SK-N-SH (cell line): ENCODE measurements around the gene ABLIM2. TPM values are rescaled to one million over a fixed set of nuclear protein-coding genes. Genes with fewer than 3 reads are reported as not detected.

ENCODE experiments used
- CTCF ChIA-PET: fragments of 300-600, 350-600 bp; formaldehyde crosslinking; extraction: SDS; loops from one replicate; lab custom pipeline; 2021; lab: Yijun Ruan, JAX
- POLR2A ChIA-PET: fragments of 350-600 bp; sonication (Branson Sonifier 250); formaldehyde crosslinking; extraction: SDS; loops from one replicate; lab custom pipeline; 2020; ENCODE audit warnings: antibody characterized with exemption, inconsistent platforms; lab: Yijun Ruan, JAX
- DNase-seq: peaks from one replicate; pipeline ENCODE4 v3.0.0; 2012
- H2AFZ ChIP-seq: fragments of 200-600 bp; sonication (generic); 2 replicates; pipeline ENCODE4 v1.8.1; 2016; ENCODE audit warnings: antibody characterized with exemption, mild to moderate bottlenecking, low read depth
- H3F3A ChIP-seq: fragments of 200-600 bp; sonication (generic); replicated peaks from 2 replicates; pipeline ENCODE3; 2016; ENCODE audit warnings: antibody characterized with exemption, mild to moderate bottlenecking; ENCODE audit not compliant: insufficient read depth
- H3K27ac ChIP-seq, 2 experiments: fragments of 200-500 bp in 1 of 2; fragments of 200-600 bp in 1 of 2; sonication (Bioruptor generic) in 1 of 2; sonication (generic), shearing (Covaris generic) in 1 of 2; 2 replicates each; pipeline versions ENCODE4 v1.5.1 to v1.6.1; 2014 to 2016; ENCODE audit warnings: low read depth in 2 of 2, inconsistent platforms in 1 of 2, low read length in 1 of 2, mild to moderate bottlenecking in 1 of 2, mixed read lengths in 1 of 2
- H3K27me3 ChIP-seq: fragments of 200-600 bp; sonication (generic), shearing (Covaris generic); 2 replicates; pipeline ENCODE4 v1.6.1; 2016; ENCODE audit warnings: mixed run types; ENCODE audit not compliant: insufficient read depth
- H3K36me3 ChIP-seq, 2 experiments: fragments of 200-500 bp in 1 of 2; fragments of 200-600 bp in 1 of 2; sonication (Bioruptor generic) in 1 of 2; sonication (generic) in 1 of 2; replicated peaks in 1 of 2; 2 replicates each; pipeline versions ENCODE3 to v1.5.1; 2014 to 2016; ENCODE audit warnings: low read length in 1 of 2, mild to moderate bottlenecking in 1 of 2; ENCODE audit not compliant: insufficient read depth in 2 of 2, control insufficient read depth in 1 of 2
- H3K4me1 ChIP-seq, 2 experiments: fragments of 200-500 bp in 1 of 2; fragments of 200-600 bp in 1 of 2; sonication (Bioruptor generic) in 1 of 2; sonication (generic), shearing (Covaris generic) in 1 of 2; 2 replicates each; pipeline versions ENCODE4 v1.5.1 to v1.6.1; 2014 to 2016; ENCODE audit warnings: low read depth in 1 of 2, low read length in 1 of 2, mixed run types in 1 of 2; ENCODE audit not compliant: insufficient read depth in 2 of 2, control insufficient read depth in 1 of 2
- H3K4me2 ChIP-seq: fragments of 200-600 bp; sonication (generic), shearing (Covaris generic); 2 replicates; pipeline ENCODE4 v1.6.1; 2017; ENCODE audit warnings: mixed run types
- H3K4me3 ChIP-seq, 2 experiments: fragments of 200-500 bp in 1 of 2; fragments of 200-600 bp in 1 of 2; sonication (Bioruptor generic) in 1 of 2; sonication (generic), shearing (Covaris generic) in 1 of 2; 2 replicates each; pipeline versions ENCODE4 v1.5.1 to v1.8.1; 2014 to 2016; ENCODE audit warnings: low read depth in 2 of 2, inconsistent platforms in 1 of 2, low read length in 1 of 2, mild to moderate bottlenecking in 1 of 2, mixed read lengths in 1 of 2, moderate library complexity in 1 of 2
- H3K79me2 ChIP-seq: fragments of 200-600 bp; sonication (generic); 2 replicates; pipeline ENCODE4 v1.8.1; 2017; ENCODE audit warnings: mild to moderate bottlenecking; ENCODE audit not compliant: insufficient read depth
- H3K9ac ChIP-seq: fragments of 200-600 bp; sonication (generic); 2 replicates; pipeline ENCODE4 v1.6.1; 2017; ENCODE audit warnings: mixed run types
- H3K9me2 ChIP-seq: fragments of 200-600 bp; sonication (generic); 2 replicates; pipeline ENCODE4 v1.6.1; 2017; ENCODE audit warnings: mixed run types
- H3K9me3 ChIP-seq: fragments of 200-600 bp; sonication (generic); 2 replicates; pipeline ENCODE4 v1.6.1; 2017; ENCODE audit warnings: mixed run types, mild to moderate bottlenecking, moderate library complexity
- H4K20me1 ChIP-seq: fragments of 200-600 bp; sonication (generic); 2 replicates; pipeline ENCODE4 v1.6.1; 2017; ENCODE audit warnings: mild to moderate bottlenecking, mixed run types; ENCODE audit not compliant: insufficient read depth
- GABPA ChIP-seq: IDR thresholded peaks from 2 replicates; pipeline ENCODE4 v1.4.0; 2012; ENCODE audit warnings: low read depth, mild to moderate bottlenecking
- MXI1 ChIP-seq: IDR thresholded peaks from 2 replicates; pipeline ENCODE4 v1.6.1; 2012; ENCODE audit warnings: mild to moderate bottlenecking, low read depth, low read length, improper control_type of control experiment
- NFIC ChIP-seq: IDR thresholded peaks from 2 replicates; pipeline ENCODE4 v1.4.0; 2012; ENCODE audit warnings: borderline replicate concordance
- RCOR1 ChIP-seq: fragments of 150-350 bp; IDR thresholded peaks from 2 replicates; pipeline ENCODE4 v1.6.1; 2017; ENCODE audit warnings: antibody characterized with exemption, low read length
- RFX5 ChIP-seq: IDR thresholded peaks from 2 replicates; pipeline ENCODE4 v1.6.1; 2012; ENCODE audit warnings: mild to moderate bottlenecking, improper control_type of control experiment, low read length
- SIN3A ChIP-seq: IDR thresholded peaks from 2 replicates; pipeline ENCODE4 v1.6.1; 2012; ENCODE audit warnings: low read depth, mild to moderate bottlenecking, low read length, moderate library complexity, borderline replicate concordance
- SMC3 ChIP-seq: IDR thresholded peaks from 2 replicates; pipeline ENCODE4 v1.6.1; 2012; ENCODE audit warnings: low read depth, low read length, improper control_type of control experiment
- WGBS: methylation state at CpG from one replicate; pipeline ENCODE4 v1.1.6; 2017; ENCODE audit warnings: low lambda C conversion rate; 5-methylcytosine and 5-hydroxymethylcytosine counted together
- polyA plus RNA-seq, 3 experiments: library from polyadenylated mRNA; depleted of rRNA; stranded (reverse); fragments of >200 nt; gene quantifications; 2 replicates each; pipeline ENCODE4 v1.2.3, GENCODE V29; 2012
- TF ChIP-seq, protein P1 (sequence below): fragments of 150-350 bp; IDR thresholded peaks from 2 replicates; pipeline ENCODE4 v1.6.1; 2017; ENCODE audit warnings: antibody characterized with exemption, low read length, low read depth, borderline replicate concordance
- TF ChIP-seq, protein P2 (sequence below): IDR thresholded peaks from 2 replicates; pipeline ENCODE4; 2012
- TF ChIP-seq, protein P3 (sequence below): fragments of 200-600 bp; sonication (generic); IDR thresholded peaks from 2 replicates; pipeline ENCODE4 v1.6.1; 2017; ENCODE audit warnings: antibody characterized with exemption, mild to moderate bottlenecking, moderate library complexity

The ABLIM2 gene
- polyA plus RNA-seq, 1 of the 3 experiments (the other 2 are of a cell fraction) = 0.53 TPM

DNA sequence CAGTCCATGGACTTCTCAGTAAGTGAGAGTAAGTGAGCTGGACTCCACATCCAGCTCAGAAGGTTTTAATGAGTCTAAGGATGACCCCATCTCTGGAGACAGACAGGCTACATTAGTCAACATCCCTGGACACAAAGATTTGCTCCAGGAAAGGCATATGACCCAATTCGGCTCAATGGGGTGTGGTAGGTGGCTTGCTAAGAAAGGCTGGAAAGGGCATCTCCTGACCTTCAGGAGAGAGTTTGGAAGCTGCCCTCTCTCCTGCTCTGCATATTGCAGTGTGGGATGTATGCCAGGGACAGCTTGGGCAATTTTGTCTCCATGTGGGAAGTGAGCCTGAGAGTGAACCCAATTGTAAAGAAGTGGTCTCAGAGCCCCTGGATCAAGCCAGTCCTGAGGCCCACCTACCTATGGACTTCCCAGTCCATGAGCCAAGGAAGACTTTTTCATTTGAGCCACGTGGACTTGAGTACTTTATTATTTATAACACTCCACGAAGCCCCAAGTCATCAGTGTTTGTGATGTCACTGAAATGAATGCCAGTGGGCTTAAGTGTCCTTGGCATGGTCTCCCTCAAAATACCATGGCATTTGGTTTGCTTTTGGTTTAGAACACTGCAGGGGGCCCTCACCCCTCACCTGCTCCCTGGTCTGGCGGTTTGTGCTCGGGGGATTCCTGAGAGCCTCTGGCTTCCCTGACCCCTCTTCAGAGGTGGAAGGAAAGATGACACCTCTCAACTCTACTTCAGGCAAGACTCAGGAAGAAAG, 10.4 kb upstream of the ABLIM2 start:
- no peak for DNase-seq
- no peak overlapping the region for H3K9ac ChIP-seq
- no peaks in the 10 kb centered on the region for H3K9me2 ChIP-seq
- no peaks in the 10 kb centered on the region for H4K20me1 ChIP-seq
- no peaks in the 10 kb centered on the region for H3K36me3 ChIP-seq
- 0 out of 2 replicates have a peak, but pooled peaks cover 6% of the 10 kb centered on the region for H3K27me3 ChIP-seq
- H3K4me3 ChIP-seq = no peak overlapping the region
- TF ChIP-seq GABPA (no peak), SIN3A (no peak), NFIC (no peak), SMC3 (no peak), MXI1 (no peak), RFX5 (no peak)
- TF ChIP-seq, protein P1, sequence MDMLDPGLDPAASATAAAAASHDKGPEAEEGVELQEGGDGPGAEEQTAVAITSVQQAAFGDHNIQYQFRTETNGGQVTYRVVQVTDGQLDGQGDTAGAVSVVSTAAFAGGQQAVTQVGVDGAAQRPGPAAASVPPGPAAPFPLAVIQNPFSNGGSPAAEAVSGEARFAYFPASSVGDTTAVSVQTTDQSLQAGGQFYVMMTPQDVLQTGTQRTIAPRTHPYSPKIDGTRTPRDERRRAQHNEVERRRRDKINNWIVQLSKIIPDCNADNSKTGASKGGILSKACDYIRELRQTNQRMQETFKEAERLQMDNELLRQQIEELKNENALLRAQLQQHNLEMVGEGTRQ = no peak
- TF ChIP-seq, protein P2, sequence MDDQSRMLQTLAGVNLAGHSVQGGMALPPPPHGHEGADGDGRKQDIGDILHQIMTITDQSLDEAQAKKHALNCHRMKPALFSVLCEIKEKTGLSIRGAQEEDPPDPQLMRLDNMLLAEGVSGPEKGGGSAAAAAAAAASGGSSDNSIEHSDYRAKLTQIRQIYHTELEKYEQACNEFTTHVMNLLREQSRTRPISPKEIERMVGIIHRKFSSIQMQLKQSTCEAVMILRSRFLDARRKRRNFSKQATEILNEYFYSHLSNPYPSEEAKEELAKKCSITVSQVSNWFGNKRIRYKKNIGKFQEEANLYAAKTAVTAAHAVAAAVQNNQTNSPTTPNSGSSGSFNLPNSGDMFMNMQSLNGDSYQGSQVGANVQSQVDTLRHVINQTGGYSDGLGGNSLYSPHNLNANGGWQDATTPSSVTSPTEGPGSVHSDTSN = no peak
- POLR2A ChIA-PET = no interaction called here
- WGBS = 44% methylated on average over 5 of the region's 5 CpGs
- no peaks in the 10 kb centered on the region for H3K9me3 ChIP-seq
- no peaks in the 10 kb centered on the region for H3K4me1 ChIP-seq
- no peaks in the 10 kb centered on the region for H3K79me2 ChIP-seq
- no peak overlapping the region for H3K27ac ChIP-seq
- no peak overlapping the region for H3K4me2 ChIP-seq
- no peak overlapping the region for H2AFZ ChIP-seq
- H3F3A ChIP-seq = no peaks in the 10 kb centered on the region
- CTCF ChIA-PET = interaction anchor here (1.0 to 2.5 kb wide), 2 partner anchors 8 to 16 kb away, joined by 3 to 18 read pairs; no protein-coding TSS in a partner anchor

DNA sequence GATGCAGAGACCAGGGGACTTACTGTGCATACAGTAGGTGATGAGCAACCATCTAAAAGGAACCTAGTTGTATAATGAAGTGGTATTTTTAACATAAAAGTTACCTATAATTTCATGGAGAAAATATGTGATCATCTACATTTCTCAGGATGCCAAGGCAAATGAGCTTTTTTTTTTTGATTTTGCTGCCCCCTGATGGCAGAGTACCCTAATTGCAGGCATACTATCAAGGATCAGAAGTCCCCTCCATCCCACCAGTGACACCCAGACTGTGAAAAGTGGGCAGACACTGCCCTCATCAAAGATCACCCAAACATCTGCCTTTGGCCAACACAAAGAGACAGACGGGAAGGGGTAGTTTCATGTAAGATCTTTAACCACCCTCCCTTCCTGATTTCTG, 9.6 kb upstream of the ABLIM2 start:
- H3K27ac ChIP-seq = no peak overlapping the region
- H3F3A ChIP-seq = no peaks in the 10 kb centered on the region
- H3K4me1 ChIP-seq = no peaks in the 10 kb centered on the region
- peak overlapping the region in 1 of 2 experiments; percentile 13; a peak in 1 of 4 replicates for H3K4me3 ChIP-seq
- no peak overlapping the region for H2AFZ ChIP-seq
- WGBS = no CpG with 5 or more reads among the region's 1 CpG
- H4K20me1 ChIP-seq = no peaks in the 10 kb centered on the region
- no peak overlapping the region for H3K4me2 ChIP-seq
- DNase-seq = no peak
- ChIA-PET POLR2A (interaction anchor here (0.6 kb wide), 1 partner anchor 22 kb away, joined by 3 read pairs; no protein-coding TSS in a partner anchor), CTCF (interaction anchor here (0.6 to 2.5 kb wide), 3 partner anchors 9 to 57 kb away, joined by 3 to 18 read pairs (median 3); no protein-coding TSS in a partner anchor)
- no peaks in the 10 kb centered on the region for H3K9me2 ChIP-seq
- no peak overlapping the region for H3K9ac ChIP-seq
- TF ChIP-seq, protein P3, sequence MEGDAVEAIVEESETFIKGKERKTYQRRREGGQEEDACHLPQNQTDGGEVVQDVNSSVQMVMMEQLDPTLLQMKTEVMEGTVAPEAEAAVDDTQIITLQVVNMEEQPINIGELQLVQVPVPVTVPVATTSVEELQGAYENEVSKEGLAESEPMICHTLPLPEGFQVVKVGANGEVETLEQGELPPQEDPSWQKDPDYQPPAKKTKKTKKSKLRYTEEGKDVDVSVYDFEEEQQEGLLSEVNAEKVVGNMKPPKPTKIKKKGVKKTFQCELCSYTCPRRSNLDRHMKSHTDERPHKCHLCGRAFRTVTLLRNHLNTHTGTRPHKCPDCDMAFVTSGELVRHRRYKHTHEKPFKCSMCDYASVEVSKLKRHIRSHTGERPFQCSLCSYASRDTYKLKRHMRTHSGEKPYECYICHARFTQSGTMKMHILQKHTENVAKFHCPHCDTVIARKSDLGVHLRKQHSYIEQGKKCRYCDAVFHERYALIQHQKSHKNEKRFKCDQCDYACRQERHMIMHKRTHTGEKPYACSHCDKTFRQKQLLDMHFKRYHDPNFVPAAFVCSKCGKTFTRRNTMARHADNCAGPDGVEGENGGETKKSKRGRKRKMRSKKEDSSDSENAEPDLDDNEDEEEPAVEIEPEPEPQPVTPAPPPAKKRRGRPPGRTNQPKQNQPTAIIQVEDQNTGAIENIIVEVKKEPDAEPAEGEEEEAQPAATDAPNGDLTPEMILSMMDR = peak; percentile 50
- no peak for TF ChIP-seq RCOR1
- no peaks in the 10 kb centered on the region for H3K79me2 ChIP-seq
- H3K9me3 ChIP-seq = no peaks in the 10 kb centered on the region
- H3K36me3 ChIP-seq = no peaks in the 10 kb centered on the region
- H3K27me3 ChIP-seq = 0 out of 2 replicates have a peak, but pooled peaks cover 6% of the 10 kb centered on the region
